ENCODE measurements around the gene CHPF.

GRCh38 chr2:219522111-219523030 is 21.2 kb downstream of the CHPF start:
- TF ChIP-seq FOXA1 (IDR thresholded peaks at IDR 0.05) (no peak), BHLHE40 (IDR thresholded peaks at IDR 0.05; ENCODE audit: borderline replicate concordance) (no peak), HDGF (IDR thresholded peaks at IDR 0.05; ENCODE audit: borderline replicate concordance) (no peak), FOXK2 (IDR thresholded peaks at IDR 0.05) (no peak), L3MBTL2 (conservative IDR thresholded peaks at IDR 0.05) (no peak; the same call in 1 of the 2 replicates), SUZ12 (IDR thresholded peaks at IDR 0.05) (no peak), NFRKB (IDR thresholded peaks at IDR 0.05) (no peak), ELF4 (IDR thresholded peaks at IDR 0.05) (no peak)
